ENCODE measurements around the gene OSBPL3. TPM values are rescaled to one million over a fixed set of nuclear protein-coding genes. Genes with fewer than 3 reads are reported as not detected.
A peak's percentile ranks its signal among the peaks of the same experiment; 100 is the strongest.

OSBPL3 gene
- total RNA-seq, 1 donor = 30.8 TPM

DNA sequence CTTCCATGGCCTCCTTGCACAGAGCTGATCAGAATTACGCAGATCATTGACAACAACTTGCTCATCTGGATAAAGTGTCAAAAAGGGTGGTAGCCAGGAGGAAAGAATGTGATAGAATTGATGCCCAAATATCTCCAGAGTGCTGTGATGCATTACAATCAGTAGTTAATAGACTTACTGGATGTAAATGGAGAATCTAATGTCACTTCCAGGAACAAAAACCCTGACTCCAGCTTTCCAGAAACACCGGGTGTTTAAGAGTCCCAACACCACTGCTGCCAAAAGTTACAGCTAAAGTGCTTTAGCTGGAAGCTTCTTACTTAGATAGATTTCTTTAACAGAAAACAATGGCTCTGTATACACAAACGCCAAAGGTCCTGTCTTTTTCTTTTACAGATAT, 25.7 kb upstream of the OSBPL3 start:
- no peaks in the 10 kb centered on the region for H3K27me3 ChIP-seq (ENCODE audit: insufficient read depth, low read length)
- H3K4me3 ChIP-seq (ENCODE audit: insufficient read depth, low read length) = no peak overlapping the region
- H4K20me1 ChIP-seq (ENCODE audit: insufficient read depth, low read length) = no peaks in the 10 kb centered on the region
- H3K79me2 ChIP-seq (ENCODE audit: insufficient read depth, low read length) = no peaks in the 10 kb centered on the region
- DNase-seq (ENCODE audit: insufficient read length, low spot score, missing footprints) = no peak
- H3K27ac ChIP-seq (ENCODE audit: low read depth, low read length) = no peak overlapping the region
- H3K9me3 ChIP-seq (ENCODE audit: low read depth, low read length) = no peaks in the 10 kb centered on the region
- no peak overlapping the region for H2AFZ ChIP-seq (ENCODE audit: low read length)
- H3K4me2 ChIP-seq (ENCODE audit: insufficient read depth, low read length) = no peak overlapping the region
- TF ChIP-seq, protein P1, sequence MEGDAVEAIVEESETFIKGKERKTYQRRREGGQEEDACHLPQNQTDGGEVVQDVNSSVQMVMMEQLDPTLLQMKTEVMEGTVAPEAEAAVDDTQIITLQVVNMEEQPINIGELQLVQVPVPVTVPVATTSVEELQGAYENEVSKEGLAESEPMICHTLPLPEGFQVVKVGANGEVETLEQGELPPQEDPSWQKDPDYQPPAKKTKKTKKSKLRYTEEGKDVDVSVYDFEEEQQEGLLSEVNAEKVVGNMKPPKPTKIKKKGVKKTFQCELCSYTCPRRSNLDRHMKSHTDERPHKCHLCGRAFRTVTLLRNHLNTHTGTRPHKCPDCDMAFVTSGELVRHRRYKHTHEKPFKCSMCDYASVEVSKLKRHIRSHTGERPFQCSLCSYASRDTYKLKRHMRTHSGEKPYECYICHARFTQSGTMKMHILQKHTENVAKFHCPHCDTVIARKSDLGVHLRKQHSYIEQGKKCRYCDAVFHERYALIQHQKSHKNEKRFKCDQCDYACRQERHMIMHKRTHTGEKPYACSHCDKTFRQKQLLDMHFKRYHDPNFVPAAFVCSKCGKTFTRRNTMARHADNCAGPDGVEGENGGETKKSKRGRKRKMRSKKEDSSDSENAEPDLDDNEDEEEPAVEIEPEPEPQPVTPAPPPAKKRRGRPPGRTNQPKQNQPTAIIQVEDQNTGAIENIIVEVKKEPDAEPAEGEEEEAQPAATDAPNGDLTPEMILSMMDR (IDR thresholded peaks at IDR 0.05; ENCODE audit: extremely low read depth, low read depth, low read length) = no peak
- no peaks in the 10 kb centered on the region for H3K36me3 ChIP-seq (ENCODE audit: insufficient read depth, low read length)
- peaks cover 16% of the 10 kb centered on the region for H3K4me1 ChIP-seq (ENCODE audit: insufficient read depth, low read length)

DNA sequence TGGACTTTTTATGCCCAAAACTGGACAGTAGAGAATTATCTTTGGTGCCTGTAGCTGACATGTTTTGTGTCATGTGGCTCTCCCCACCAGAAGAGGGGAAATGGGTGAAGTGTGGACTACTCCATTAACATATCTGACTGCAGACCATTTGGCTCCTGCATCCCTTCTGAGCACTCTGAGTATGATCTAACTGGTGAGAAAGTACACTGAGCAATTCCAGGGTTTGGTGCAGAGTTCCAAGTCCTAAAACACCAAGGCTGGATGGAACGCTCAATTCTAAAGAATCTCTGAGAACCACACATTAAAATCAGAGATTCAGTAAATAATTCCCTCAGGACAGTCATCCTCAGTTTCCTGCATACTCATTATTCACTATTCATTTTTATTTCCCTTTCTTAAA, 22.8 kb upstream of the OSBPL3 start:
- DNase-seq (ENCODE audit: insufficient read length, low spot score, missing footprints) = no peak
- Histone ChIP-seq H2AFZ (ENCODE audit: low read length) (peak overlapping the region; percentile 53), H3K4me2 (ENCODE audit: insufficient read depth, low read length) (no peak overlapping the region)

DNA sequence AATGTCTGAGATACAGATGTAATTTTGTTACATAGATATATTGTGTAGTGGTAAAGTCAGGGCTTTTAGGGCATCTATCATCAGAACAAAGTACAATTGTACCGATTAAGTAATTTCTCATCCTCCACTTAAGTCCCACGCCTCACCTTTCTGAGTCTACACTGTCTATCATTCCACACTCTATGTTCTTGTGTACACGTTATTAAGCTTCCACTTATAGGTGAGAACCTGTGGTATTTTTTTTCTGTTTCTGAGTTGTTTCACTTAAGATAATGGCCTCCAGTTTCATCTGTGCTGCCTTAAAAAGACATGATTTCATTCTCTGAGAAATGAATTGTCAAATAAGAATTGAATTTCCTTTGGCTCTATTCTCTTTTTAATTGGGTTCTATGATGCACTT, 15.5 kb upstream of the OSBPL3 start:
- no peak overlapping the region for H2AFZ ChIP-seq (ENCODE audit: low read length)
- no peak for DNase-seq (ENCODE audit: insufficient read length, low spot score, missing footprints)
- TF ChIP-seq, protein P1 (IDR thresholded peaks at IDR 0.05; ENCODE audit: extremely low read depth, low read depth, low read length) = no peak
- H3K4me3 ChIP-seq (ENCODE audit: insufficient read depth, low read length) = no peak overlapping the region
- H3K27ac ChIP-seq (ENCODE audit: low read depth, low read length) = no peak overlapping the region
- no peaks in the 10 kb centered on the region for H3K36me3 ChIP-seq (ENCODE audit: insufficient read depth, low read length)
- no peaks in the 10 kb centered on the region for H3K4me1 ChIP-seq (ENCODE audit: insufficient read depth, low read length)
- H3K27me3 ChIP-seq (ENCODE audit: insufficient read depth, low read length) = no peaks in the 10 kb centered on the region
- no peaks in the 10 kb centered on the region for H3K79me2 ChIP-seq (ENCODE audit: insufficient read depth, low read length)
- no peaks in the 10 kb centered on the region for H3K9me3 ChIP-seq (ENCODE audit: low read depth, low read length)
- H3K4me2 ChIP-seq (ENCODE audit: insufficient read depth, low read length) = no peak overlapping the region
- H4K20me1 ChIP-seq (ENCODE audit: insufficient read depth, low read length) = no peaks in the 10 kb centered on the region

More for the DNA sequence above, 22.8 kb upstream of the OSBPL3 start:
- no peak overlapping the region for H3K4me3 ChIP-seq (ENCODE audit: insufficient read depth, low read length)
- H3K79me2 ChIP-seq (ENCODE audit: insufficient read depth, low read length) = no peaks in the 10 kb centered on the region
- H3K4me1 ChIP-seq (ENCODE audit: insufficient read depth, low read length) = peaks cover 5% of the 10 kb centered on the region
- H4K20me1 ChIP-seq (ENCODE audit: insufficient read depth, low read length) = no peaks in the 10 kb centered on the region
- H3K27ac ChIP-seq (ENCODE audit: low read depth, low read length) = no peak overlapping the region
- H3K27me3 ChIP-seq (ENCODE audit: insufficient read depth, low read length) = no peaks in the 10 kb centered on the region
- TF ChIP-seq, protein P1 (IDR thresholded peaks at IDR 0.05; ENCODE audit: extremely low read depth, low read depth, low read length) = no peak
- H3K36me3 ChIP-seq (ENCODE audit: insufficient read depth, low read length) = no peaks in the 10 kb centered on the region
- H3K9me3 ChIP-seq (ENCODE audit: low read depth, low read length) = no peaks in the 10 kb centered on the region

DNA sequence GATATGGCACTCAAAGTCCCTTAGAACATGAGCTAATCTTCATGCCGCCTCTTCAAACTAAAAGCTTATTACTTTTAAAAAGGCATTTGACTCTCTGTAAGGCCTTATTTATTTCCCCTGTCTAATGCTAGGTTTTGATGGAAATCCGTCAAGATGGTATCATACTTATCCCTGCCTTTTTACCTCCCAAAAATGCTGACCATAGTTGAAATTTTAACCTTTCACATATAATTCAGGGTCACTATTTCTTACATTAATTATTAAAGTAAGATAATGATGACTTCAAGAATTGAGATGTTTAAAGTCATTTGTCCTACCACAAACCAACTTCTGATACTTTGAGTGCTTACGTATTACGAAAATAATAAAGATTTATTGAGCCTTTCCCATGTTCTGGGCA, 12.3 kb upstream of the OSBPL3 start:
- no peaks in the 10 kb centered on the region for H3K79me2 ChIP-seq (ENCODE audit: insufficient read depth, low read length)

More for the DNA sequence above, 12.3 kb upstream of the OSBPL3 start:
- no peak overlapping the region for H3K4me2 ChIP-seq (ENCODE audit: insufficient read depth, low read length)
- H4K20me1 ChIP-seq (ENCODE audit: insufficient read depth, low read length) = no peaks in the 10 kb centered on the region
- H3K36me3 ChIP-seq (ENCODE audit: insufficient read depth, low read length) = no peaks in the 10 kb centered on the region
- H2AFZ ChIP-seq (ENCODE audit: low read length) = no peak overlapping the region
- H3K4me3 ChIP-seq (ENCODE audit: insufficient read depth, low read length) = no peak overlapping the region
- H3K27me3 ChIP-seq (ENCODE audit: insufficient read depth, low read length) = no peaks in the 10 kb centered on the region
- DNase-seq (ENCODE audit: insufficient read length, low spot score, missing footprints) = no peak
- no peaks in the 10 kb centered on the region for H3K4me1 ChIP-seq (ENCODE audit: insufficient read depth, low read length)
- H3K27ac ChIP-seq (ENCODE audit: low read depth, low read length) = no peak overlapping the region
- TF ChIP-seq, protein P1 (IDR thresholded peaks at IDR 0.05; ENCODE audit: extremely low read depth, low read depth, low read length) = no peak
- no peaks in the 10 kb centered on the region for H3K9me3 ChIP-seq (ENCODE audit: low read depth, low read length)
